Mucosa of rectum (tissue), 2 donors: ENCODE data around the gene TMEM255B.
"Not testable (repeated sequence)": the region's sequence is repeated elsewhere in the genome, so short reads cannot be mapped to it uniquely, and the experiment has no call there.

Experiments
- H3K27ac ChIP-seq, 2 donors: one replicate each; pipeline ENCODE4 v1.7.0; 2013; ENCODE audit warnings: inconsistent platforms in 2 of 2, low read depth in 2 of 2, low read length in 2 of 2
- H3K27me3 ChIP-seq, 2 donors: one replicate each; pipeline ENCODE4 v1.7.0; 2013; ENCODE audit warnings: low read length in 2 of 2; ENCODE audit not compliant: control insufficient read depth in 2 of 2, insufficient read depth in 2 of 2
- H3K36me3 ChIP-seq, 2 donors: one replicate each; pipeline ENCODE4 v1.7.0; 2013; ENCODE audit warnings: low read length in 2 of 2; ENCODE audit not compliant: control insufficient read depth in 2 of 2, insufficient read depth in 2 of 2
- H3K4me1 ChIP-seq, 2 donors: one replicate each; pipeline ENCODE4 v1.7.0; 2013; ENCODE audit warnings: low read length in 2 of 2, mild to moderate bottlenecking in 1 of 2; ENCODE audit not compliant: control insufficient read depth in 2 of 2, insufficient read depth in 2 of 2
- H3K4me3 ChIP-seq, 2 donors: one replicate each; pipeline ENCODE4 v1.7.0; 2013; ENCODE audit warnings: low read length in 2 of 2
- H3K9ac ChIP-seq, 2 donors: one replicate each; pipeline ENCODE4 v1.7.0; 2013; ENCODE audit warnings: low read length in 2 of 2, low read depth in 1 of 2, mild to moderate bottlenecking in 1 of 2
- H3K9me3 ChIP-seq, 2 donors: one replicate each; pipeline ENCODE4 v1.7.0; 2013; ENCODE audit warnings: low read length in 2 of 2; ENCODE audit not compliant: control insufficient read depth in 2 of 2
- donor health status: healthy.
- donor health status: Normal muscosa, but diverticular disease.

TMEM255B gene

DNA sequence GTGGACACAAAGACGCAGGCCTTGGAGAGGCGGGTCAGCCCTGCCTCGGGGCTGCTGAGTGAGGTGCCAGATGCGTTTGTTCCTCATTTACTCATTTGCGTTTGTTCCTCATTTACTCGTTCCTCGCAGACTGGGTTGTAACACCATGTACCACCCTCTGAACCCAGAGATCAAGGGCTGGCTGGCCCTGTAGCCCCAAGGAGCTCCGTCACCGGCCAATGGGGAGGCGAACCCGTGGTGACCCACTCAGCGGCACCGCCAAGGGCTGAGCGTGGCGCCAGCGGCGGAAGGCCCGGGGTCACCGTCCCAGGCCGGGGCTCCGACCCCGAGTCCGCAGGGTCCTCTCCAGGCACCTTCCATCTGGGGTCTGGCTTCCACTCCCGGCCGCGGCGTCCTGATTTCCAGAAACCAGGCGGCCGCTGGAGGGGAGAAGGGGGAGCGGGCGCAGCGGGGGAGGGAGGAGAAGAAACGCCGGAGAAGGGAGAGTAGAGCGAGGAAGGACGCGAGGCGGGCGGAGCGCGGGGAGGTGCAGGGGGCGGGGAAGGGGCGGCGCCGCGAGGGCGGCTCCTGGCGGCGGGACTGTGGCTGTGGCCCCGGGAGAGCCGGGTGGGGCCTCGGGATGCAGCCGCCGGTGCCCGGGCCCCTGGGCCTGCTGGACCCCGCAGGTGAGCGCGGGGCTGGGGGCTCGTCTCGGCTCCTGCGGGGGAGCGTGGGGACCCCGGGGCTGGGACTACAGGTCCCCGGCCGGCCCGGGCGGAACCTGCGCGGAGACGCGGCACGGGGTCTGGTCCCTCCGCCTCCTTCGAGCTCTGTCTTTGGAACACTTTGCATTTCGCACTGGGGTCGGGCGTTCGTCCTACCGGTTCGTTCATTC lies at the start of gene TMEM255B:
TMEM255B (plus strand) TSS at position 576 of the 874 bp plus-strand sequence; CDS start at position 620, 44 bp downstream.
- Histone ChIP-seq H3K27me3 (peaks cover 14 to 18% of the 10 kb centered on the region in 2 donors), H3K27ac (peak within 1 kb of the TSS; percentile 60 to 80)

GRCh38 chr13:113722921-113723320 lies 36.1 kb upstream of the TMEM255B start:
- H3K27ac ChIP-seq = no peak overlapping the region
- H3K27me3 ChIP-seq = no peaks in the 10 kb centered on the region
- H3K4me3 ChIP-seq = no peak overlapping the region
- H3K9ac ChIP-seq = no peak overlapping the region
- no peaks in the 10 kb centered on the region for H3K36me3 ChIP-seq
- peaks cover 0 to 5% of the 10 kb centered on the region in 2 donors for H3K4me1 ChIP-seq
- H3K9me3 ChIP-seq = no peaks in the 10 kb centered on the region

More for the DNA sequence above, at the start of gene TMEM255B:
- H3K4me3 ChIP-seq = peak within 1 kb of the TSS; percentile 65 to 78
- no peaks in the 10 kb centered on the region for H3K9me3 ChIP-seq
- peaks cover 8 to 13% of the 10 kb centered on the region in 2 donors for H3K4me1 ChIP-seq
- peak within 1 kb of the TSS; percentile 64 to 80 for H3K9ac ChIP-seq
- H3K36me3 ChIP-seq = no peaks in the 10 kb centered on the region

GRCh38 chr13:113723410-113724015 lies 35.5 kb upstream of the TMEM255B start:
- H3K4me1 ChIP-seq = peaks cover 0 to 5% of the 10 kb centered on the region in 2 donors
- no peak overlapping the region for H3K9ac ChIP-seq
- H3K36me3 ChIP-seq = no peaks in the 10 kb centered on the region
- no peak overlapping the region for H3K27ac ChIP-seq
- no peaks in the 10 kb centered on the region for H3K9me3 ChIP-seq
- H3K27me3 ChIP-seq = no peaks in the 10 kb centered on the region
- H3K4me3 ChIP-seq = no peak overlapping the region

- H3K36me3 ChIP-seq = no peaks in the 10 kb centered on the region
- H3K9ac ChIP-seq = peak overlapping the region; percentile 41
- H3K4me1 ChIP-seq = peaks cover 0 to 5% of the 10 kb centered on the region in 2 donors
- H3K9me3 ChIP-seq = no peaks in the 10 kb centered on the region
- no peaks in the 10 kb centered on the region for H3K27me3 ChIP-seq
- peak overlapping the region in 1 of 2 donors; percentile 84 for H3K27ac ChIP-seq
- H3K4me3 ChIP-seq = peak overlapping the region in 1 of 2 donors; percentile 65
Observed at GRCh38 chr13:113724016-113724758, 34.8 kb upstream of the TMEM255B start.

DNA sequence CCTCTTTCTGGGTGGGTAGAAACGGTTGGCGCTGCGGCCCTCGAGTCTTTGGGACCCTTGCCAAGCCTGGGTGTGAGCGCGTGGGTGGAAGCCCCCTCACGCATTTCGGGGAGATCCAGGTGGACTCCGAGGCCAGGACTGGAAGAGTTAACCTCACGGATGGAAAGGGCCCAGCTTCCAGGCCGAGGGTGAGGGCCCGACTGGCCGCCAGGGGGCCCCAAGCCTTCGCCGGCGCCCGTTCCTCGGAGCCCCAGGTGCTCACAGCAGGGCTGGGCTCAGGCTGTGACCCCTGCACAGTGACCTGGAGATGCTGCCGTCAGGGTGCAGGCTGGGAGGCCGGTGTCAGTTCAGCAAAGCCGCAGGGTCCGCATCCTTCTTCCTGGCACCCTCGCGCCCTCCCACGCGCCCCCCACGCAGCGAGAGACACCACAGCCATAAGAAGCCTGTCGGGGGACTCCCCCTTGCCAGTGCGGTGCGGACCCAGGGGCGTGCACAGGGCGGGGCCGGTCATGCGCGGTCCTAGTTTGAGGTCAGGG lies 34.2 kb upstream of the TMEM255B start:
- H3K4me3 ChIP-seq = peak overlapping the region; percentile 52 to 65
- H3K9me3 ChIP-seq = no peaks in the 10 kb centered on the region
- H3K9ac ChIP-seq = peak overlapping the region; percentile 41
- no peaks in the 10 kb centered on the region for H3K36me3 ChIP-seq
- peak overlapping the region; percentile 76 to 84 for H3K27ac ChIP-seq
- H3K27me3 ChIP-seq = no peaks in the 10 kb centered on the region
- H3K4me1 ChIP-seq = peaks cover 0 to 5% of the 10 kb centered on the region in 2 donors

GRCh38 chr13:113725329-113726105 lies 33.5 kb upstream of the TMEM255B start:
- H3K4me1 ChIP-seq, H3K4me3 ChIP-seq: not testable (repeated sequence)
- H3K27ac ChIP-seq = peak overlapping the region; percentile 76 to 84

DNA sequence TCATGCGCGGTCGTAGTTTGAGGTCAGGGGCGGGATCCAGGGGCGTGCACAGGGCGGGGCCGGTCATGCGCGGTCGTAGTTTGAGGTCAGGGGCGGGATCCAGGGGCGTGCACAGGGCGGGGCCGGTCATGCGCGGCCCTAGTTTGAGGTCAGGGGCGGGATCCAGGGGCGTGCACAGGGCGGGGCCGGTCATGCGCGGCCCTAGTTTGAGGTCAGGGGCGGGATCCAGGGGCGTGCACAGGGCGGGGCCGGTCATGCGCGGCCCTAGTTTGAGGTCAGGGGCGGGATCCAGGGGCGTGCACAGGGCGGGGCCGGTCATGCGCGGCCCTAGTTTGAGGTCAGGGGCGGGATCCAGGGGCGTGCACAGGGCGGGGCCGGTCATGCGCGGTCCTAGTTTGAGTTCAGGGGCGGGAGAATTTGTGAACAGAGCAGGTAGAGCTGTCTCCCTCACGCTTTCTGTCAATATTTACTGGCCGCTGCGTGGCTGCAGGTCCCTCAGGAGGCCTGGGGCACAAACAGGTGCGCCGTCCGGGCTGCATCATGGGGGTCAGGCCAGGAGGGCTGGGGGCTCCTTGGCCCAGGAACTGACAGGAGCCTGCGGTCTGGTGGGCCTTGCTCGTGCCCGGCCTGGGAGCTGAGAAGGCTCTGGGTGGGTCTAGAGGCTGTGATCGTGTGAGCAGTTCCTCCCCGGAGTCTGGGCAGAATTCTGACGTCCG lies 32.8 kb upstream of the TMEM255B start:
- H3K27me3 ChIP-seq, H3K36me3 ChIP-seq, H3K4me1 ChIP-seq, H3K9me3 ChIP-seq: not testable (repeated sequence)
- peak overlapping the region; percentile 55 to 77 for H3K27ac ChIP-seq
- H3K4me3 ChIP-seq = peak overlapping the region; percentile 19 to 61
- H3K9ac ChIP-seq = peak overlapping the region in 1 of 2 donors; percentile 24

More at GRCh38 chr13:113725329-113726105, 33.5 kb upstream of the TMEM255B start:
- H3K9me3 ChIP-seq, H3K9ac ChIP-seq, H3K36me3 ChIP-seq, H3K27me3 ChIP-seq: not testable (repeated sequence)

DNA sequence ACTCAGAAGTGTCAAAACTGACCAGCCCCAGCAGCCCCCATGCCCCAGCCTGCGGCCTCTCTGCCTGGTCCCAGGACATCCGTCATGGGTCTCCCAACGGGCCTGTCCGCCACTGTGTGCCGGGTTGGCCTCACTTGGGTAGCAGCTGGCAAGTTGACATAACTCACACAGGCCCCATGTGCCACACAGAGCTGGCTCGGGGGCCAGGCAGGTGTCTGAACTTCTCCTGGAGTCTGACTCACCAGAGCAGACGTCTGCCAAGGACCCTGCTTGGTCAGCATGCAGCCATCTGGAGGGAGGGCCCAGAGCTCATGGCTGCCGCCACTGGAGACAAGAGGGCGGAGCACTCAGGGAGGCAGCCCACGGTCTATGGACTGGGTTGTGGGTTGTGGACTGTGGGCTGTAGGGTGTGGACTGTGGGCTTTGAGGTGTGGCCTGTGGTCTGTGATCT lies 32.0 kb upstream of the TMEM255B start:
- peak overlapping the region in 1 of 2 donors; percentile 61 for H3K4me3 ChIP-seq
- H3K9me3 ChIP-seq = no peaks in the 10 kb centered on the region
- H3K27me3 ChIP-seq = no peaks in the 10 kb centered on the region
- H3K36me3 ChIP-seq = no peaks in the 10 kb centered on the region
- peak overlapping the region in 1 of 2 donors; percentile 24 for H3K9ac ChIP-seq
- H3K27ac ChIP-seq = peak overlapping the region in 1 of 2 donors; percentile 77
- peaks cover 0 to 5% of the 10 kb centered on the region in 2 donors for H3K4me1 ChIP-seq
